ENCODE data around the gene KCNIP4.

DNA sequence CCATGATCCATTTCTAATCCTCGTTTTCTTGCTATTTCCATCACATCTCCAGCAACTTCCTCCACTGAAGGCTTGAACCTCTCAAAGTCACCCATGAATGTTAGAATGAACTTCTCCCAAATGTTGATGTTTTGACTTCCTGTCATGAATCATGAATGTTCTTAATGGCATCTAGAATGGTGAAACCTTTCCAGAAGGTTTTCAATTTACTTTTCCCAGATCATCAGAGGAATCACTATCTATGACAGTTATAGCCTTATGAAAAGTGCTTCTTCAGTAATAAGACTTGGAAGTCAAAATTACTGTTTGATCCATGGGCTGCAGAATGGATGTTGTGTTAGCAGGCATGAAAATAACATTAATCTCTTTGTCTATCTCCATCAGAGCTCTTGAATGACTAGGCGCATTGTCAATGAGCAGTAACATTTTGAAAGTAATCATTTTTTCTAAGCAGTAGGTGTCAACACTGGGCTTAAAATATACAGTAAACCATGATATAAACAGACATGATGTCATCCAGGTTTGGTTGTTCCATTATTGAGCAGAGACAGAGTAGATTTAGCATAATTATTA is 268.2 kb downstream of the KCNIP4 start:
- TF ChIP-seq, protein P1, sequence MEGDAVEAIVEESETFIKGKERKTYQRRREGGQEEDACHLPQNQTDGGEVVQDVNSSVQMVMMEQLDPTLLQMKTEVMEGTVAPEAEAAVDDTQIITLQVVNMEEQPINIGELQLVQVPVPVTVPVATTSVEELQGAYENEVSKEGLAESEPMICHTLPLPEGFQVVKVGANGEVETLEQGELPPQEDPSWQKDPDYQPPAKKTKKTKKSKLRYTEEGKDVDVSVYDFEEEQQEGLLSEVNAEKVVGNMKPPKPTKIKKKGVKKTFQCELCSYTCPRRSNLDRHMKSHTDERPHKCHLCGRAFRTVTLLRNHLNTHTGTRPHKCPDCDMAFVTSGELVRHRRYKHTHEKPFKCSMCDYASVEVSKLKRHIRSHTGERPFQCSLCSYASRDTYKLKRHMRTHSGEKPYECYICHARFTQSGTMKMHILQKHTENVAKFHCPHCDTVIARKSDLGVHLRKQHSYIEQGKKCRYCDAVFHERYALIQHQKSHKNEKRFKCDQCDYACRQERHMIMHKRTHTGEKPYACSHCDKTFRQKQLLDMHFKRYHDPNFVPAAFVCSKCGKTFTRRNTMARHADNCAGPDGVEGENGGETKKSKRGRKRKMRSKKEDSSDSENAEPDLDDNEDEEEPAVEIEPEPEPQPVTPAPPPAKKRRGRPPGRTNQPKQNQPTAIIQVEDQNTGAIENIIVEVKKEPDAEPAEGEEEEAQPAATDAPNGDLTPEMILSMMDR (IDR thresholded peaks at IDR 0.05) = no peak
- TF ChIP-seq POLR2A (IDR thresholded peaks at IDR 0.05) = no peak
